Activated B cell treated with CpG ODN at 0.5 μM for 24 hours (primary cell): ENCODE measurements around the gene PLA2G6. TPM values are rescaled to one million over a fixed set of nuclear protein-coding genes. Genes with fewer than 3 reads are reported as not detected.

Experiments
- ATAC-seq: fragments of 200-7000 bp; cut with Tn5 transposase; one replicate; pipeline ENCODE4 v1.10.0; 2021; ENCODE audit warnings: low read depth, mild to moderate bottlenecking, moderate library complexity
- CTCF ChIA-PET: fragments of 350-600 bp; sonication (Branson Sonifier 250); formaldehyde crosslinking; loops from one replicate; lab custom pipeline; 2021; ENCODE audit warnings: antibody characterized with exemption; lab: Charles Lee
- POLR2A ChIA-PET: fragments of 350-600 bp; sonication (Branson Sonifier 250); formaldehyde crosslinking; loops from one replicate; lab custom pipeline; 2021; ENCODE audit warnings: antibody characterized with exemption; lab: Charles Lee
- DNase-seq: peaks from one replicate; pipeline ENCODE4 v3.0.0; 2022
- H3K27ac Mint-ChIP-seq: one replicate; pipeline ENCODE4 v1.8.0; 2020; ENCODE audit warnings: mixed read lengths
- H3K27me3 Mint-ChIP-seq: one replicate; pipeline ENCODE4 v1.8.0; 2021; ENCODE audit warnings: mixed read lengths
- H3K36me3 Mint-ChIP-seq: one replicate; pipeline ENCODE4 v1.8.0; 2021; ENCODE audit warnings: low read depth, mixed read lengths
- H3K4me1 Mint-ChIP-seq: one replicate; pipeline ENCODE4 v1.8.0; 2021; ENCODE audit warnings: mixed read lengths
- H3K4me3 Mint-ChIP-seq: one replicate; pipeline ENCODE4 v1.8.0; 2020; ENCODE audit warnings: mild to moderate bottlenecking, mixed read lengths
- H3K9me3 Mint-ChIP-seq: one replicate; pipeline ENCODE4 v1.8.0; 2020; ENCODE audit warnings: mixed read lengths
- CTCF ChIP-seq: fragments of 200-600 bp; IDR thresholded peaks from one replicate; pipeline ENCODE4 v1.8.0; 2022; ENCODE audit warnings: antibody characterized with exemption, mild to moderate bottlenecking
- intact Hi-C: fragments of 100-400 bp; cut with micrococcal nuclease; formaldehyde crosslinking; loops from one replicate; pipeline ENCODE4 v1.15.1; 2024
- total RNA-seq: library from RNA; stranded (reverse); gene quantifications from 2 replicates; pipeline ENCODE4 v1.2.3, GENCODE V29; 2022

PLA2G6 gene
- total RNA-seq, 1 donor from 2014 or later, result 64.0 TPM

GRCh38 chr22:38175206-38176118 is 6.2 kb downstream of the PLA2G6 start:
- intact Hi-C loops, result no loop called here
- no peak for TF ChIP-seq CTCF
- ATAC-seq, result no peak
- POLR2A ChIA-PET, result interaction anchor here (1.6 to 2.2 kb wide), 2 partner anchors 11 to 12 kb away, joined by 3 to 11 read pairs; no protein-coding TSS in a partner anchor
- CTCF ChIA-PET, result interaction anchor here (0.8 to 0.9 kb wide), 2 partner anchors 25 to 61 kb away, joined by 3 read pairs; no protein-coding TSS in a partner anchor
- H3K27me3 Mint-ChIP-seq, result no peaks in the 10 kb centered on the region
- H3K9me3 Mint-ChIP-seq, result no peaks in the 10 kb centered on the region
- H3K4me3 Mint-ChIP-seq, result no peak overlapping the region
- peaks cover 42% of the 10 kb centered on the region for H3K4me1 Mint-ChIP-seq
- no peak overlapping the region for H3K27ac Mint-ChIP-seq
- peaks cover 2% of the 10 kb centered on the region for H3K36me3 Mint-ChIP-seq
- no peak for DNase-seq

GRCh38 chr22:38174626-38175025 is 7.0 kb downstream of the PLA2G6 start:
- DNase-seq, result no peak
- Mint-ChIP-seq H3K36me3 (peaks cover 2% of the 10 kb centered on the region), H3K9me3 (no peaks in the 10 kb centered on the region), H3K4me3 (no peak overlapping the region), H3K27ac (no peak overlapping the region), H3K27me3 (no peaks in the 10 kb centered on the region), H3K4me1 (peaks cover 34% of the 10 kb centered on the region)
- intact Hi-C loops, result no loop called here
- no peak for TF ChIP-seq CTCF
- ChIA-PET POLR2A (interaction anchor here (2.2 kb wide), 1 partner anchor 11 kb away, joined by 11 read pairs; no protein-coding TSS in a partner anchor), CTCF (interaction anchor here (0.8 kb wide), 1 partner anchor 24 kb away, joined by 3 read pairs; no protein-coding TSS in a partner anchor)
- no peak for ATAC-seq

- no peak for DNase-seq
- Mint-ChIP-seq H3K27ac (no peak overlapping the region), H3K27me3 (no peaks in the 10 kb centered on the region), H3K4me1 (peaks cover 27% of the 10 kb centered on the region), H3K9me3 (no peaks in the 10 kb centered on the region), H3K4me3 (no peak overlapping the region), H3K36me3 (peaks cover 6% of the 10 kb centered on the region)
- no peak for ATAC-seq
- POLR2A ChIA-PET, result no interaction called here
- TF ChIP-seq CTCF, result no peak
- CTCF ChIA-PET, result no interaction called here
- intact Hi-C loops, result no loop called here
These were observed 8.1 kb downstream of the PLA2G6 start for GRCh38 chr22:38173641-38173906.

- H3K27ac Mint-ChIP-seq, result no peak overlapping the region
- ChIA-PET POLR2A (no interaction called here), CTCF (no interaction called here)
- H3K9me3 Mint-ChIP-seq, result no peaks in the 10 kb centered on the region
- peaks cover 24% of the 10 kb centered on the region for H3K4me1 Mint-ChIP-seq
- H3K27me3 Mint-ChIP-seq, result no peaks in the 10 kb centered on the region
- no peak overlapping the region for H3K4me3 Mint-ChIP-seq
- no peak for ATAC-seq
- H3K36me3 Mint-ChIP-seq, result peaks cover 7% of the 10 kb centered on the region
- intact Hi-C loops, result no loop called here
- no peak for TF ChIP-seq CTCF
- no peak for DNase-seq
These were observed 8.6 kb downstream of the PLA2G6 start for GRCh38 chr22:38172832-38173640.
